Stomach (tissue), 9 donors: ENCODE measurements around the gene MAPT. TPM values are rescaled to one million over a fixed set of nuclear protein-coding genes. Genes with fewer than 3 reads are reported as not detected.

Experiments used
- DNase-seq, 2 donors: peaks; one replicate each; pipeline versions ENCODE4 v3.0.0 to v3.0.0-alpha.2; 2013 to 2019
- H3K27ac ChIP-seq, 5 donors: fragments of 200-600 bp in 4 of 5; sonication (generic) in 4 of 5; one replicate each; pipeline ENCODE4 v1.5.1; 2013 to 2019; ENCODE audit warnings: mild to moderate bottlenecking in 1 of 5, moderate library complexity in 1 of 5
- H3K27me3 ChIP-seq, 3 donors: fragments of 200-600 bp; sonication (generic); one replicate each; pipeline ENCODE4 v1.5.1; 2017 to 2019; ENCODE audit warnings: mixed run types in 1 of 3
- H3K36me3 ChIP-seq, 4 donors: fragments of 200-600 bp; sonication (generic); 1 replicate in 3 of 4; 2 replicates in 1 of 4; pipeline ENCODE4 v1.5.1; 2016 to 2019
- H3K4me1 ChIP-seq, 4 donors: fragments of 200-600 bp; sonication (generic); one replicate each; pipeline ENCODE4 v1.5.1; 2016 to 2019
- H3K4me3 ChIP-seq, 4 donors: fragments of 200-600 bp; sonication (generic) in 3 of 4; one replicate each; pipeline ENCODE4 v1.5.1; 2016 to 2019; ENCODE audit warnings: mild to moderate bottlenecking in 1 of 4
- H3K9me3 ChIP-seq, 4 donors: fragments of 200-600 bp; sonication (generic); one replicate each; pipeline ENCODE4 v1.5.1; 2016 to 2019
- CTCF ChIP-seq, 7 experiments: fragments of 450-650 bp in 4 of 7; fragments of 200-600 bp in 3 of 7; sonication (generic) in 3 of 7; IDR thresholded peaks; one replicate each; pipeline ENCODE4 v1.5.1; 2016 to 2019; ENCODE audit warnings: antibody characterized with exemption in 7 of 7, control low read depth in 2 of 7, mild to moderate bottlenecking in 1 of 7
- EP300 ChIP-seq: sonication (generic); formaldehyde crosslinking; IDR thresholded peaks from one replicate; pipeline ENCODE4 v1.6.1; 2017; ENCODE audit warnings: antibody characterized with exemption
- POLR2A ChIP-seq, 4 donors: fragments of 450-650 bp; IDR thresholded peaks; one replicate each; pipeline ENCODE4 v1.6.1; 2016; ENCODE audit warnings: antibody characterized with exemption in 4 of 4, control low read depth in 2 of 4, mild to moderate bottlenecking in 1 of 4, moderate library complexity in 1 of 4
- POLR2AphosphoS5 ChIP-seq, 3 donors: sonication (generic); formaldehyde crosslinking; IDR thresholded peaks; one replicate each; pipeline ENCODE4 v1.6.1; 2016; ENCODE audit warnings: antibody characterized with exemption in 3 of 3
- WGBS, 5 donors: extraction: QIAGEN DNeasy Blood & Tissue Kit in 3 of 5; methylation state at CpG; one replicate each; pipeline versions ENCODE4 v1.1.5 to v1.1.7; 2013 to 2018; 5-methylcytosine and 5-hydroxymethylcytosine counted together
- intact Hi-C: fragments of 100-400 bp; cut with DNase I; formaldehyde crosslinking; loops from one replicate; pipeline ENCODE4 v1.15.1; 2023; ENCODE audit warnings: low total_unique reads
- polyA plus RNA-seq, 3 donors: library from polyadenylated mRNA; stranded (reverse); fragments of 200-250 nt; gene quantifications; one replicate each; pipeline ENCODE4 v1.2.3, GENCODE V29; 2013
- total RNA-seq, 5 donors: library from RNA; depleted of rRNA; stranded (reverse); fragments of >200 nt; gene quantifications; one replicate each; pipeline versions ENCODE4 v1.1.0 to v1.2.3, GENCODE V29; 2014 to 2016
- donor health status: healthy with polysubstance abuse.
- donor health status: Bipolar disorder and iron deficiency.
- donor health status: healthy.

Gene MAPT
- total and polyA plus RNA-seq, 8 donors = 0.44 to 4.1 (median 1.7) TPM; not detected in 1

GRCh38 chr17:46032909-46033308, 138.6 kb downstream of the MAPT start:
- no peaks in the 10 kb centered on the region for H3K27me3 ChIP-seq
- no peaks in the 10 kb centered on the region for H3K9me3 ChIP-seq
- peaks cover 62 to 100% (median 94%) of the 10 kb centered on the region in 4 donors for H3K36me3 ChIP-seq
- peaks cover 0 to 8% (median 1%) of the 10 kb centered on the region in 4 donors for H3K4me1 ChIP-seq
- no peak overlapping the region for H3K4me3 ChIP-seq
- no peak overlapping the region for H3K27ac ChIP-seq
- TF ChIP-seq CTCF (IDR thresholded peaks at IDR 0.05) (no peak), POLR2A (IDR thresholded peaks at IDR 0.05) (no peak), EP300 (no peak), POLR2AphosphoS5 (IDR thresholded peaks at IDR 0.05) (no peak)
- 93 to 98% (median 96%) methylated on average over 11 of the region's 11 CpGs for WGBS, 5 donors
- intact Hi-C loops = no loop called here
- no peak for DNase-seq

GRCh38 chr17:46033392-46033791, 139.0 kb downstream of the MAPT start:
- H3K36me3 ChIP-seq = peaks cover 67 to 100% (median 95%) of the 10 kb centered on the region in 4 donors
- no peaks in the 10 kb centered on the region for H3K27me3 ChIP-seq
- no peak overlapping the region for H3K27ac ChIP-seq
- 93 to 96% (median 94%) methylated on average over 3 of the region's 3 CpGs for WGBS, 5 donors
- H3K4me3 ChIP-seq = no peak overlapping the region
- H3K4me1 ChIP-seq = peaks cover 0 to 5% (median 0%) of the 10 kb centered on the region in 4 donors
- intact Hi-C loops = no loop called here
- TF ChIP-seq POLR2A (IDR thresholded peaks at IDR 0.05) (no peak), CTCF (IDR thresholded peaks at IDR 0.05) (no peak), EP300 (no peak), POLR2AphosphoS5 (IDR thresholded peaks at IDR 0.05) (no peak)
- no peak for DNase-seq
- H3K9me3 ChIP-seq = no peaks in the 10 kb centered on the region

GRCh38 chr17:46035112-46035818, 140.9 kb downstream of the MAPT start:
- intact Hi-C loops = no loop called here
- no peak for TF ChIP-seq POLR2A (IDR thresholded peaks at IDR 0.05)
- no peak for TF ChIP-seq CTCF (IDR thresholded peaks at IDR 0.05)
- TF ChIP-seq EP300 = no peak
- no peak for TF ChIP-seq POLR2AphosphoS5 (IDR thresholded peaks at IDR 0.05)
- peak in 1 of 2 donors; percentile 49 for DNase-seq
- H3K36me3 ChIP-seq = peaks cover 84 to 100% (median 99%) of the 10 kb centered on the region in 4 donors
- no peaks in the 10 kb centered on the region for H3K27me3 ChIP-seq
- H3K9me3 ChIP-seq = no peaks in the 10 kb centered on the region
- 69 to 78% (median 73%) methylated on average over 3 of the region's 3 CpGs for WGBS, 5 donors
- H3K4me3 ChIP-seq = no peak overlapping the region
- no peak overlapping the region for H3K27ac ChIP-seq
- H3K4me1 ChIP-seq = peaks cover 0 to 14% (median 5%) of the 10 kb centered on the region in 4 donors

- peaks cover 73 to 96% (median 88%) of the 10 kb centered on the region in 4 donors for H3K36me3 ChIP-seq
- H3K27ac ChIP-seq = no peak overlapping the region
- H3K27me3 ChIP-seq = no peaks in the 10 kb centered on the region
- 89 to 95% (median 92%) methylated on average over 6 of the region's 6 CpGs for WGBS, 5 donors
- H3K4me1 ChIP-seq = peaks cover 0 to 24% (median 7%) of the 10 kb centered on the region in 4 donors
- TF ChIP-seq EP300 (no peak), POLR2AphosphoS5 (IDR thresholded peaks at IDR 0.05) (no peak), CTCF (IDR thresholded peaks at IDR 0.05) (no peak), POLR2A (IDR thresholded peaks at IDR 0.05) (no peak)
- no peak for DNase-seq
- intact Hi-C loops = no loop called here
- H3K9me3 ChIP-seq = no peaks in the 10 kb centered on the region
- H3K4me3 ChIP-seq = no peak overlapping the region
Measured at GRCh38 chr17:46036491-46036890, 142.1 kb downstream of the MAPT start.
